Measurements from ENCODE around the gene ASCL4. TPM values are rescaled to one million over a fixed set of nuclear protein-coding genes. Genes with fewer than 3 reads are reported as not detected.
A peak's percentile ranks its signal among the peaks of the same experiment; 100 is the strongest.

Gene ASCL4
- polyA plus RNA-seq, 1 of the 3 experiments (the other 2 are of a cell fraction): not detected

DNA sequence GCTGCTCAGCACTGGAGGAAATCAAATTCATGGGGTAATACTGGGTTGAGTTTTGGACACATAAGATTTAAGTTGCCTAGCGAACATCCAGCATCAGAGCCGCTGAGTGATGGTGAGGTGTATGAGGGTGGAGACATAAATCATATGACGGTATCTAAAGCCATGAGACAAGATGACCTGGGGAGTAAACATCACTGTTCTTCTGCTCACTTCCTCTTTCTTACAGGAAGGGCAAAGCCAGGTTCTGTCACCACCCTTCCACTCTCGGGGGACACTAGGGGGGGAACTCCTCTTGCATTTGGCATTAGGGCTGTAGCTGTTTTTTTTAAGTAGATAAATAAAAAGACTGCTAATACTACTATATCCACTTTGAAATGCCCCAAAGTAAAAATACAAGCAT lies 37.6 kb upstream of the ASCL4 start:
- peaks cover 87 to 92% of the 10 kb centered on the region in 2 experiments for H3K36me3 ChIP-seq (replicated peaks in 1 of 2; ENCODE audit: control insufficient read depth in 1 of 2, insufficient read depth in 2 of 2, low read length in 1 of 2)
- no peaks in the 10 kb centered on the region for H4K20me1 ChIP-seq (ENCODE audit: insufficient read depth)
- CTCF ChIA-PET: interaction anchor here (1.1 kb wide), 1 partner anchor 17 kb away, joined by 3 read pairs; no protein-coding TSS in a partner anchor

DNA sequence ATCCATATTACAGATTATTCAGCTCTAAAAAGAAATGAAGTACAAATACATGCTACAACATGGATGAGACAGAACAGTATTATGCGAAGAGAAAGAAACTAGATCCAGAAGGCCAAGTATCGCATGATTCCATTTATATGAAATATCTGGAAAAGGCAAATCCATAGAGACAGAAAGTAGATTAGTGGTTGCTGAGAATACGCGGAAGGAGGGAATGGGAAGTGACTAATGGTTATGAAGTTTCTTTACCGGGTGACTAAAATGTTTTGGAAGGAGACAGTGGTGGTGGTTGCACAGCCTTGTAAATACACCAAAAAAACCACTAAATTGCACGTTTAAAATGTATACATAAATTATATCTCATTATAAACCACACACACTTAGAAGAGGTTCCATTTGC lies 26.0 kb upstream of the ASCL4 start:
- peak overlapping the region in 1 of 2 experiments; percentile 37; a peak in 2 of 4 replicates for H3K4me3 ChIP-seq (ENCODE audit: low read depth in 2 of 2, low read length in 1 of 2)
- peak overlapping the region in 1 of 2 experiments; percentile 90; a peak in 2 of 4 replicates for H3K27ac ChIP-seq (ENCODE audit: low read depth in 2 of 2, low read length in 1 of 2)
- H2AFZ ChIP-seq (ENCODE audit: low read depth): no peak overlapping the region
- no peaks in the 10 kb centered on the region for H3K27me3 ChIP-seq (ENCODE audit: insufficient read depth)
- peaks cover 0 to 11% of the 10 kb centered on the region in 2 experiments; a peak in 1 of 4 replicates for H3K4me1 ChIP-seq (ENCODE audit: control insufficient read depth in 1 of 2, insufficient read depth in 2 of 2, low read depth in 1 of 2, low read length in 1 of 2)
- H3K9me3 ChIP-seq: no peaks in the 10 kb centered on the region
- no peaks in the 10 kb centered on the region for H3K9me2 ChIP-seq
- H3K4me2 ChIP-seq: peak overlapping the region; percentile 78
- WGBS (ENCODE audit: low lambda C conversion rate): 33% methylated on average over 6 of the region's 6 CpGs
- peaks cover 37% of the 10 kb centered on the region for H3F3A ChIP-seq (replicated peaks; ENCODE audit: insufficient read depth)
- peak overlapping the region; percentile 52; the same call in 1 of the 2 replicates for H3K9ac ChIP-seq
- H3K79me2 ChIP-seq (ENCODE audit: insufficient read depth): peaks cover 62% of the 10 kb centered on the region
- POLR2A ChIA-PET: no interaction called here
- no peak for DNase-seq
- H3K36me3 ChIP-seq (replicated peaks in 1 of 2; ENCODE audit: control insufficient read depth in 1 of 2, insufficient read depth in 2 of 2, low read length in 1 of 2): peaks cover 45 to 74% of the 10 kb centered on the region in 2 experiments
- peaks cover 11% of the 10 kb centered on the region; the same call in 1 of the 2 replicates for H4K20me1 ChIP-seq (ENCODE audit: insufficient read depth)
- CTCF ChIA-PET: interaction anchor here (1.0 to 1.6 kb wide), 2 partner anchors 10 to 14 kb away, joined by 3 to 6 read pairs; no protein-coding TSS in a partner anchor
- no peak for TF ChIP-seq RXRA (IDR thresholded peaks at IDR 0.05; ENCODE audit: borderline replicate concordance, low read depth)
- no peak for TF ChIP-seq RFX5 (IDR thresholded peaks at IDR 0.05; ENCODE audit: low read length)
- TF ChIP-seq GABPA (IDR thresholded peaks at IDR 0.05; ENCODE audit: low read depth): no peak
- TF ChIP-seq, protein P1, sequence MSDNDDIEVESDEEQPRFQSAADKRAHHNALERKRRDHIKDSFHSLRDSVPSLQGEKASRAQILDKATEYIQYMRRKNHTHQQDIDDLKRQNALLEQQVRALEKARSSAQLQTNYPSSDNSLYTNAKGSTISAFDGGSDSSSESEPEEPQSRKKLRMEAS (IDR thresholded peaks at IDR 0.05; ENCODE audit: low read depth): no peak
- TF ChIP-seq POLR2AphosphoS5 (IDR thresholded peaks at IDR 0.05; ENCODE audit: low read depth, low read length): no peak
- TF ChIP-seq, protein P2, sequence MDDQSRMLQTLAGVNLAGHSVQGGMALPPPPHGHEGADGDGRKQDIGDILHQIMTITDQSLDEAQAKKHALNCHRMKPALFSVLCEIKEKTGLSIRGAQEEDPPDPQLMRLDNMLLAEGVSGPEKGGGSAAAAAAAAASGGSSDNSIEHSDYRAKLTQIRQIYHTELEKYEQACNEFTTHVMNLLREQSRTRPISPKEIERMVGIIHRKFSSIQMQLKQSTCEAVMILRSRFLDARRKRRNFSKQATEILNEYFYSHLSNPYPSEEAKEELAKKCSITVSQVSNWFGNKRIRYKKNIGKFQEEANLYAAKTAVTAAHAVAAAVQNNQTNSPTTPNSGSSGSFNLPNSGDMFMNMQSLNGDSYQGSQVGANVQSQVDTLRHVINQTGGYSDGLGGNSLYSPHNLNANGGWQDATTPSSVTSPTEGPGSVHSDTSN (IDR thresholded peaks at IDR 0.05): peak; percentile 20; the same call in 1 of the 2 replicates
- TF ChIP-seq TAF1 (IDR thresholded peaks at IDR 0.05; ENCODE audit: borderline replicate concordance, low read depth, low read length): no peak
- no peak for TF ChIP-seq CHD2 (IDR thresholded peaks at IDR 0.05; ENCODE audit: low read length, partially characterized antibody)
- peak; percentile 24; the same call in 1 of the 2 replicates for TF ChIP-seq JUND (IDR thresholded peaks at IDR 0.05)
- no peak for TF ChIP-seq NFIC (IDR thresholded peaks at IDR 0.05; ENCODE audit: borderline replicate concordance)
- no peak for TF ChIP-seq YY1 (IDR thresholded peaks at IDR 0.05; ENCODE audit: low read depth)
- TF ChIP-seq FOXM1 (IDR thresholded peaks at IDR 0.05; ENCODE audit: low read depth): no peak
- TF ChIP-seq, protein P3, sequence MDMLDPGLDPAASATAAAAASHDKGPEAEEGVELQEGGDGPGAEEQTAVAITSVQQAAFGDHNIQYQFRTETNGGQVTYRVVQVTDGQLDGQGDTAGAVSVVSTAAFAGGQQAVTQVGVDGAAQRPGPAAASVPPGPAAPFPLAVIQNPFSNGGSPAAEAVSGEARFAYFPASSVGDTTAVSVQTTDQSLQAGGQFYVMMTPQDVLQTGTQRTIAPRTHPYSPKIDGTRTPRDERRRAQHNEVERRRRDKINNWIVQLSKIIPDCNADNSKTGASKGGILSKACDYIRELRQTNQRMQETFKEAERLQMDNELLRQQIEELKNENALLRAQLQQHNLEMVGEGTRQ (IDR thresholded peaks at IDR 0.05; ENCODE audit: borderline replicate concordance, low read depth, low read length): no peak
- no peak for TF ChIP-seq NRF1 (IDR thresholded peaks at IDR 0.05; ENCODE audit: low read depth, low read length)
- TF ChIP-seq, protein P4, sequence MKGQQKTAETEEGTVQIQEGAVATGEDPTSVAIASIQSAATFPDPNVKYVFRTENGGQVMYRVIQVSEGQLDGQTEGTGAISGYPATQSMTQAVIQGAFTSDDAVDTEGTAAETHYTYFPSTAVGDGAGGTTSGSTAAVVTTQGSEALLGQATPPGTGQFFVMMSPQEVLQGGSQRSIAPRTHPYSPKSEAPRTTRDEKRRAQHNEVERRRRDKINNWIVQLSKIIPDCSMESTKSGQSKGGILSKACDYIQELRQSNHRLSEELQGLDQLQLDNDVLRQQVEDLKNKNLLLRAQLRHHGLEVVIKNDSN (IDR thresholded peaks at IDR 0.05; ENCODE audit: borderline replicate concordance, low read depth): no peak
- no peak for TF ChIP-seq RCOR1 (IDR thresholded peaks at IDR 0.05; ENCODE audit: low read length)
- no peak for TF ChIP-seq SIN3A (IDR thresholded peaks at IDR 0.05; ENCODE audit: borderline replicate concordance, low read depth, low read length)
- TF ChIP-seq, protein P5, sequence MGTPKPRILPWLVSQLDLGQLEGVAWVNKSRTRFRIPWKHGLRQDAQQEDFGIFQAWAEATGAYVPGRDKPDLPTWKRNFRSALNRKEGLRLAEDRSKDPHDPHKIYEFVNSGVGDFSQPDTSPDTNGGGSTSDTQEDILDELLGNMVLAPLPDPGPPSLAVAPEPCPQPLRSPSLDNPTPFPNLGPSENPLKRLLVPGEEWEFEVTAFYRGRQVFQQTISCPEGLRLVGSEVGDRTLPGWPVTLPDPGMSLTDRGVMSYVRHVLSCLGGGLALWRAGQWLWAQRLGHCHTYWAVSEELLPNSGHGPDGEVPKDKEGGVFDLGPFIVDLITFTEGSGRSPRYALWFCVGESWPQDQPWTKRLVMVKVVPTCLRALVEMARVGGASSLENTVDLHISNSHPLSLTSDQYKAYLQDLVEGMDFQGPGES (IDR thresholded peaks at IDR 0.05; ENCODE audit: low read depth, low read length): no peak

More for the DNA sequence above, 37.6 kb upstream of the ASCL4 start:
- H2AFZ ChIP-seq (ENCODE audit: low read depth): no peak overlapping the region
- H3K9ac ChIP-seq: no peak overlapping the region
- POLR2A ChIA-PET: no interaction called here
- no peaks in the 10 kb centered on the region for H3K27me3 ChIP-seq (ENCODE audit: insufficient read depth)
- H3K9me2 ChIP-seq: no peaks in the 10 kb centered on the region
- H3K9me3 ChIP-seq: no peaks in the 10 kb centered on the region
- H3F3A ChIP-seq (replicated peaks; ENCODE audit: insufficient read depth): peaks cover 4% of the 10 kb centered on the region
- no peaks in the 10 kb centered on the region for H3K4me1 ChIP-seq (ENCODE audit: control insufficient read depth in 1 of 2, insufficient read depth in 2 of 2, low read depth in 1 of 2, low read length in 1 of 2)
- no peak overlapping the region for H3K27ac ChIP-seq (ENCODE audit: low read depth in 2 of 2, low read length in 1 of 2)
- peaks cover 4% of the 10 kb centered on the region; the same call in 1 of the 2 replicates for H3K79me2 ChIP-seq (ENCODE audit: insufficient read depth)
- TF ChIP-seq SMC3 (IDR thresholded peaks at IDR 0.05; ENCODE audit: low read depth, low read length) (no peak), TCF12 (IDR thresholded peaks at IDR 0.05) (no peak), RXRA (IDR thresholded peaks at IDR 0.05; ENCODE audit: borderline replicate concordance, low read depth) (no peak), ELF1 (IDR thresholded peaks at IDR 0.05) (no peak), EZH2phosphoT487 (IDR thresholded peaks at IDR 0.05; ENCODE audit: borderline replicate concordance, low read depth) (no peak), GATA2 (CRISPR knock-in tag; IDR thresholded peaks at IDR 0.05) (no peak), JUND (IDR thresholded peaks at IDR 0.05) (no peak), GABPA (IDR thresholded peaks at IDR 0.05; ENCODE audit: low read depth) (no peak)
- TF ChIP-seq, protein P6, sequence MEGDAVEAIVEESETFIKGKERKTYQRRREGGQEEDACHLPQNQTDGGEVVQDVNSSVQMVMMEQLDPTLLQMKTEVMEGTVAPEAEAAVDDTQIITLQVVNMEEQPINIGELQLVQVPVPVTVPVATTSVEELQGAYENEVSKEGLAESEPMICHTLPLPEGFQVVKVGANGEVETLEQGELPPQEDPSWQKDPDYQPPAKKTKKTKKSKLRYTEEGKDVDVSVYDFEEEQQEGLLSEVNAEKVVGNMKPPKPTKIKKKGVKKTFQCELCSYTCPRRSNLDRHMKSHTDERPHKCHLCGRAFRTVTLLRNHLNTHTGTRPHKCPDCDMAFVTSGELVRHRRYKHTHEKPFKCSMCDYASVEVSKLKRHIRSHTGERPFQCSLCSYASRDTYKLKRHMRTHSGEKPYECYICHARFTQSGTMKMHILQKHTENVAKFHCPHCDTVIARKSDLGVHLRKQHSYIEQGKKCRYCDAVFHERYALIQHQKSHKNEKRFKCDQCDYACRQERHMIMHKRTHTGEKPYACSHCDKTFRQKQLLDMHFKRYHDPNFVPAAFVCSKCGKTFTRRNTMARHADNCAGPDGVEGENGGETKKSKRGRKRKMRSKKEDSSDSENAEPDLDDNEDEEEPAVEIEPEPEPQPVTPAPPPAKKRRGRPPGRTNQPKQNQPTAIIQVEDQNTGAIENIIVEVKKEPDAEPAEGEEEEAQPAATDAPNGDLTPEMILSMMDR (IDR thresholded peaks at IDR 0.05): no peak
- no peak for DNase-seq
- 98% methylated on average over 4 of the region's 4 CpGs for WGBS (ENCODE audit: low lambda C conversion rate)
- no peak overlapping the region for H3K4me2 ChIP-seq
- H3K4me3 ChIP-seq (ENCODE audit: low read depth in 2 of 2, low read length in 1 of 2): no peak overlapping the region
